GM12878 (cell line): ENCODE data around the gene TMEM212.

Experiments used
- EP300 ChIP-seq, 2 experiments: fragments of 150-350 bp in 1 of 2; IDR thresholded peaks; 2 replicates each; pipeline ENCODE4 v1.6.1; 2011 to 2012; ENCODE audit warnings: low read depth in 2 of 2, low read length in 2 of 2, borderline replicate concordance in 1 of 2, improper control_type of control experiment in 1 of 2, inconsistent platforms in 1 of 2; ENCODE audit not compliant: control insufficient read depth in 1 of 2
- NRF1 ChIP-seq: conservative IDR thresholded peaks from 2 replicates; pipeline ENCODE4 v1.6.1; 2011; ENCODE audit warnings: mild to moderate bottlenecking, low read depth, low read length, improper control_type of control experiment
- POLR2A ChIP-seq: IDR thresholded peaks from 2 replicates; pipeline ENCODE4 v1.6.1; 2011; ENCODE audit warnings: low read depth, mild to moderate bottlenecking, low read length
- SUZ12 ChIP-seq: fragments of 200-600 bp; sonication (generic); IDR thresholded peaks from one replicate; pipeline ENCODE4 v1.6.1; 2018; ENCODE audit warnings: antibody characterized with exemption, mild to moderate bottlenecking; ENCODE audit not compliant: unreplicated experiment
- YBX1 ChIP-seq: fragments of 450-650 bp; IDR thresholded peaks from 2 replicates; pipeline ENCODE4 v1.6.1; 2016; ENCODE audit warnings: antibody characterized with exemption
- ZBED1 ChIP-seq: IDR thresholded peaks from 2 replicates; pipeline ENCODE4 v1.6.1; 2016; ENCODE audit warnings: borderline replicate concordance
- ZNF274 ChIP-seq: IDR thresholded peaks from one replicate; pipeline ENCODE4 v1.8.0; 2011; ENCODE audit not compliant: insufficient read length, insufficient read depth
- TF ChIP-seq, protein P1 (sequence below): fragments of 450-650 bp; formaldehyde crosslinking; IDR thresholded peaks from 2 replicates; pipeline ENCODE4 v1.4.0; 2020; ENCODE audit warnings: mild to moderate bottlenecking, moderate library complexity
- TF ChIP-seq, protein P2 (sequence below), 3 experiments: IDR thresholded peaks in 2 of 3; conservative IDR thresholded peaks in 1 of 3; 2 replicates each; pipeline ENCODE4 v1.5.1; 2011; ENCODE audit warnings: low read depth in 3 of 3, low read length in 3 of 3, mild to moderate bottlenecking in 3 of 3, control low read depth in 2 of 3, moderate library complexity in 2 of 3, inconsistent platforms in 1 of 3, mixed read lengths in 1 of 3; ENCODE audit not compliant: control insufficient read depth in 2 of 3, insufficient read depth in 1 of 3; ENCODE audit errors: extremely low read depth in 1 of 3

GRCh38 chr3:171842864-171843518 lies at the start of gene TMEM212:
- TF ChIP-seq, protein P1, sequence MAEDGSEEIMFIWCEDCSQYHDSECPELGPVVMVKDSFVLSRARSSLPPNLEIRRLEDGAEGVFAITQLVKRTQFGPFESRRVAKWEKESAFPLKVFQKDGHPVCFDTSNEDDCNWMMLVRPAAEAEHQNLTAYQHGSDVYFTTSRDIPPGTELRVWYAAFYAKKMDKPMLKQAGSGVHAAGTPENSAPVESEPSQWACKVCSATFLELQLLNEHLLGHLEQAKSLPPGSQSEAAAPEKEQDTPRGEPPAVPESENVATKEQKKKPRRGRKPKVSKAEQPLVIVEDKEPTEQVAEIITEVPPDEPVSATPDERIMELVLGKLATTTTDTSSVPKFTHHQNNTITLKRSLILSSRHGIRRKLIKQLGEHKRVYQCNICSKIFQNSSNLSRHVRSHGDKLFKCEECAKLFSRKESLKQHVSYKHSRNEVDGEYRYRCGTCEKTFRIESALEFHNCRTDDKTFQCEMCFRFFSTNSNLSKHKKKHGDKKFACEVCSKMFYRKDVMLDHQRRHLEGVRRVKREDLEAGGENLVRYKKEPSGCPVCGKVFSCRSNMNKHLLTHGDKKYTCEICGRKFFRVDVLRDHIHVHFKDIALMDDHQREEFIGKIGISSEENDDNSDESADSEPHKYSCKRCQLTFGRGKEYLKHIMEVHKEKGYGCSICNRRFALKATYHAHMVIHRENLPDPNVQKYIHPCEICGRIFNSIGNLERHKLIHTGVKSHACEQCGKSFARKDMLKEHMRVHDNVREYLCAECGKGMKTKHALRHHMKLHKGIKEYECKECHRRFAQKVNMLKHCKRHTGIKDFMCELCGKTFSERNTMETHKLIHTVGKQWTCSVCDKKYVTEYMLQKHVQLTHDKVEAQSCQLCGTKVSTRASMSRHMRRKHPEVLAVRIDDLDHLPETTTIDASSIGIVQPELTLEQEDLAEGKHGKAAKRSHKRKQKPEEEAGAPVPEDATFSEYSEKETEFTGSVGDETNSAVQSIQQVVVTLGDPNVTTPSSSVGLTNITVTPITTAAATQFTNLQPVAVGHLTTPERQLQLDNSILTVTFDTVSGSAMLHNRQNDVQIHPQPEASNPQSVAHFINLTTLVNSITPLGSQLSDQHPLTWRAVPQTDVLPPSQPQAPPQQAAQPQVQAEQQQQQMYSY: no peak
- TF ChIP-seq EP300 (IDR thresholded peaks at IDR 0.05; ENCODE audit: borderline replicate concordance in 1 of 2, control insufficient read depth in 1 of 2, low read depth in 2 of 2, low read length in 2 of 2): no peak
- no peak for TF ChIP-seq SUZ12
- TF ChIP-seq, protein P2, sequence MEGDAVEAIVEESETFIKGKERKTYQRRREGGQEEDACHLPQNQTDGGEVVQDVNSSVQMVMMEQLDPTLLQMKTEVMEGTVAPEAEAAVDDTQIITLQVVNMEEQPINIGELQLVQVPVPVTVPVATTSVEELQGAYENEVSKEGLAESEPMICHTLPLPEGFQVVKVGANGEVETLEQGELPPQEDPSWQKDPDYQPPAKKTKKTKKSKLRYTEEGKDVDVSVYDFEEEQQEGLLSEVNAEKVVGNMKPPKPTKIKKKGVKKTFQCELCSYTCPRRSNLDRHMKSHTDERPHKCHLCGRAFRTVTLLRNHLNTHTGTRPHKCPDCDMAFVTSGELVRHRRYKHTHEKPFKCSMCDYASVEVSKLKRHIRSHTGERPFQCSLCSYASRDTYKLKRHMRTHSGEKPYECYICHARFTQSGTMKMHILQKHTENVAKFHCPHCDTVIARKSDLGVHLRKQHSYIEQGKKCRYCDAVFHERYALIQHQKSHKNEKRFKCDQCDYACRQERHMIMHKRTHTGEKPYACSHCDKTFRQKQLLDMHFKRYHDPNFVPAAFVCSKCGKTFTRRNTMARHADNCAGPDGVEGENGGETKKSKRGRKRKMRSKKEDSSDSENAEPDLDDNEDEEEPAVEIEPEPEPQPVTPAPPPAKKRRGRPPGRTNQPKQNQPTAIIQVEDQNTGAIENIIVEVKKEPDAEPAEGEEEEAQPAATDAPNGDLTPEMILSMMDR (IDR thresholded peaks at IDR 0.05 in 2 of 3, conservative IDR thresholded peaks at IDR 0.05 in 1 of 3; ENCODE audit: control insufficient read depth in 2 of 3, extremely low read depth in 1 of 3, insufficient read depth in 1 of 3, low read depth in 3 of 3, low read length in 3 of 3): no peak
- TF ChIP-seq POLR2A: no peak
- no peak for TF ChIP-seq ZBED1
- TF ChIP-seq ZNF274: no peak
- no peak for TF ChIP-seq NRF1
- TF ChIP-seq YBX1: no peak
